NCI-H128 (cell line): ENCODE data around the gene EXOC3.

ENCODE experiments used
- DNase-seq: peaks from one replicate; lab custom pipeline; 2025; ENCODE audit not compliant: unreplicated experiment; lab: John Stamatoyannopoulos, UW

The EXOC3 gene

DNA sequence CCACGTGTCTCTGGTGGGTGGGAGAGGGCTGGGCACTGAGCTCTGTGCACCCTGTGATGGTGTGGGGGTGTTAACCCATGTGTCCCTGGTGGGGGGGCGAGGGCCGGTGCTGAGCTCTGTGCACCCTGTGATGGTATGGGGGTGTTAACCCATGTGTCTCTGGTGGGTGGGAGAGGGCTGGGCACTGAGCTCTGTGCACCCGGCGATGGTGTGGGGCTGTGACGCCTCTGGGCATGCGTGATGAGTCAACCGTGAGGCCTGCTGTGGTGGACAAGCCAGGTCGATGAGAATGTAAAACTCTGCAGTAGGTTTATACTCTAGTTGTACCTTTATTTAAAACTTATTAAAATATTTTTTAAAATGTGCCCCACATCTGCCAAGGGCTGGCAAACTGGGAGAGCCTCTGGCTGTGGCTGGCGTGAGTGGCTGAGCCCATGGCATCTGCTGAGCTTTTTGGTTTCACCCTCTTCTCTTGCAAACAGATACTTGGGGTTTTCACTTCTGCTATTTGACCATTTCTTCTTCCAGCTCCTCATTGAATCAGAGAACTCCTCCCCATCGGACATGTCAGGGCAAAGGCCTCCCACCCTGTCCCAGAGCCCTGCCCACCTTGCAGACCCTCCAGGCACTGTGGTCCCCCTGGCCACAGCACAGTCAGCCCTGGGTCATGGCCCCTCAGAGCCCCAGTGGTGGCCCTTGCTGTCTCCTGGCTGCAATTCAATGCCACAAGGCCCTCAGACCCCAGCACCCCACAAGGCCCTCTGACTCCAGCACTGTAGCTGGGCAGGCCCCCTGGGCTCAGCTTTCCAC lies 18.5 kb upstream of the EXOC3 start:
- no peak for DNase-seq

DNA sequence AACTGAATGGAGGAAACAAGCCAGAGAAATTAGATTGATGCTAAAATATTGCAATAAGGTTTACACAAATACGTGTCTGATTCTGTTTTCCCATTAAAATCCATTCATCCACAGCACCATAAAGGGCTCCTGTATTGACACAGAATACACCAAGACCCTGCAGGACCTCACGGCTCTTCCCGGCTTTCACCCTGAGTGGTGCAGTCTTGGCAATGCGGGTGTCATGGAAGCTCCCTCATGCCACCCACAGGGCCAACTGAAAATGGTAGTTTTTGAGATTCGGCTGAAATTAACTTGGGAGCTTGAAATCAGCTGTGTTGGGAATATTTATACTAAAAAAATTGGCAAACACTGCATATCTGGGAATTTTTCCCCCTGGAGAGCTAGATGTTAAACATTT lies 17.3 kb upstream of the EXOC3 start:
- DNase-seq, result no peak

GRCh38 chr5:426392-426976 lies 16.5 kb upstream of the EXOC3 start:
- no peak for DNase-seq

- no peak for DNase-seq
Measured at GRCh38 chr5:427415-428087, 15.4 kb upstream of the EXOC3 start.

- no peak for DNase-seq
Measured at GRCh38 chr5:428219-428618, 14.8 kb upstream of the EXOC3 start.

DNA sequence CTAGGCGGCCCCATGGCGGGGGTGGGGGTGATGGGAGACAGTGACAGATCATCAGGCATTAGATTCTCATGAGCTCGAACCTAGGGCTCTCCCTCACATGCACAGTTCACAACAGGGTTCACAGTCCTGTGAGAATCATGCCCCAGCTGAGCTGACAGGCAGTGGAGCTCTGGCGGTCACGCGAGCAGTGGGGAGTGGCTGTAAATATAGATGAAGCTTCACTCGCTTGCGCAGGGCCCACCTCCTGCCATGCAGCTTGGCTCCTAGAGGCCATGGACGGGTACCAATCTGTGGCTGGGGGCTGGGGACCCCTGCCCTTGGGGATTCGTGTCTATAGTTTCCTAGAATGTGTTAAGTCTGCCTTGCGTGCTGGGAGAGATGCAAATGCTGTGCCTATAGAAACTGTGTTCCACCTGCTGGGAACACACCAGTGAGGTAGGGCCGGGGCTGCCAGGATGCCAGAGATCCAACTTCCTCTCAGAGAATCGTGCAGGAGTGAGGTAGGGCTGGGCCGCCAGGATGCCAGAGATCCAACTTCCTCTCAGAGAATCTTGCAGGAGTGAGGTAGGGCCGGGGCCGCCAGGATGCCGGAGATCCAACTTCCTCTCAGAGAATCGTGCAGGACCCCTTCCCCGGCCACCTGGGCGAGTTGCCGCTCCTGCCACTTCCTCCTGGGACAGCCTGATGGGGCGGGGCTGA lies 14.1 kb upstream of the EXOC3 start:
- no peak for DNase-seq

DNA sequence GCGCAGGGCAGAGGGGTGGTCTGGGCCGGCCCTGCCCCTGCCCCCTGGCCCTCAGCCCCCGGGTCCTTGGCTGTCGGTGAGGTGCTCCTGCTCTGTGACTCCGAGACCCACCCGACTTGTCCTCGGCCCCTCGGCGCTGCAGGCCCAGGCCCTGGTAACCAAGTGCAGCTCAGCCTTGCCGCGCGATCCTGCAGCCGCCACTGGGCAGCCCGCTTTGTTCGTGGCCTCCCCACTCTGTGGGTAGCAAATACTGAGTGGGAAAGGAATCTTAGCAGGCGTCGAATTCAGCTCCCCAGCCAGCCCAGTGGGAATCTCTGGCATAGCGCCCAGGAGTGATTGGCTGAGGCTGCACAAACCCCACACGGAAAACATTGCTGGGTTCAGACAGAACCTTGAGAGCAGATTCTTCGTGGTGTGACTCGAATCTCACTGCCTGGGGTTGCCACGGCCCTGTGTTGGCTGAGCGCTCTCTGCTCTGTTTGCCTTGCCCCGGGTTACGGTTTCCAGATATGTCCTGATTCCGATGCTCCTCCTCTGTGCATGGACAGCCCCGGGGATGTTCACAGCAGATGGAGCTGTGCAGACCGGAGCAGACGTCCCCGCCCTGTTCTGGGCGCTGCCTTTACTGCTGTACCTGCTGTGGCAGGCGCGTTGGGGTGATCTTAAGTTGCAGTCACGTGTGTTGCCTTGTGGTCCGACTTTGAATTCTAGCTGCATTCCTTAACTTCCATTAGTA lies 13.4 kb upstream of the EXOC3 start:
- no peak for DNase-seq

DNA sequence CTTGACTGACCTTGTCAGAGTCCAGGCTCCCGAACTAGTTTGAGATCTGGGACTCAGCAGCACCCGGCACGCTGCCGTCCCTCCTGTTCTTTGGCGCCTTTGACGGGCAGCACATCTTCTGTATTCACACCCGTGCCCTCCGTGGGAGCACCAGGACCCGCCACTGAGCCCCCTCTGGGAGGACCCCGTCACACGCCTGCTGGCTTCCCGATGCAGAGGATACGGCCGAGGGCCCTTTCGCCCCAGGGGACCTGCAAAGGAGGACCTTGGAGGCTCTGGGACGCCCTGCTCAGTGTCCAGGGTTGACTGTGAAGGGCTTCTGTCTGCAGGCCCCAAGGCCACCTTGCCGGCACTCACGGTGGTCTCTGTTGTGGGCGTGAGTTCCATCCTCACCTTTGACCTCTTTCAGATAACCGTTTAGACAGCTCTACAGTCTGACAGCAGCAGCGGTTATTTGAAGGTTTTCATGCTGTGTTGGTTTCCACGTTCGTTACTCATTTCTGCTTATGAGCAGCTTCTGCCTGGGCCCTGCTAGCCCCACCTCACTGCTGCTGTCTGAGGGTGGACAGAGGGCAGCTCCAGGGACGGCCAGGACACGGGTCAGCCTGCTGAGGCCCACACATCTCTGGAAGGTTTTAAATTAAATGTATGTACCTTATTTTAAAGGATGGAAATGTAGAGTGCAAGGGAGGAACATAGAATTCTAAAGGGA lies 12.6 kb upstream of the EXOC3 start:
- DNase-seq, result no peak

DNA sequence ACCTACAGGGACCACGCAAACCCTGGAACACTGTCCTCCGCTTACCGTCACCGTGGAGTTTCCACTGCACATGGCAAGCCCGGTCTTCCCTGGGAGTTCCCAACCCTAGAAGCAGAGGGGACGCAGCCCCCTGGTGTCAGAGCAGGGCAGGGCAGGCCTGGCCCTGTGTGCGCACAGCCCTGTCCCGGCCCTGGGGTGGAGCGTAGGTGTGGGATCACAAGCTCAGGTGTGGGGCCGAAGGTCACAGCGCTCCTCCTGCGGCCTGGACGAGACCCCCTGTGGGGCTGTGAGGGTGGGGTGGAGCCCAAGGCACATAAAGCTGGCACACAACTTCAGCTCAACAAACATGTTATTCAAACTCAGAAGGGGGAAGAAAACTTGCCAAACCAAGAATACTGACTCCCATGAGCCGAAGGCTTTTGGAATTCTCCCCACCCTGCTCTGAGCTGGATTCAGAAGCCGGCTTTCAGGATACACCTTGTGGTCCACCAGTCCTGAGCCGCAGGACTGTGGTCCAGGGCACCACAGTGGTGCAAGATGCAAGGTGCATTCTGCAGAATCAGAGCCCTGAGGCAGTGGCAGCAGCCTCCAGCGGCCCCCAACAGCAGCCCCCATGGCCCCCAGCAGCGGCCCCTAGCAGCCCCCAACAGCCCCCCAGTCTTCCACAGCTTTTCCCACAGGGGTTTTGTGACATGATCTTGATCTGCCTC lies 11.8 kb upstream of the EXOC3 start:
- DNase-seq, result peak; percentile 14

DNA sequence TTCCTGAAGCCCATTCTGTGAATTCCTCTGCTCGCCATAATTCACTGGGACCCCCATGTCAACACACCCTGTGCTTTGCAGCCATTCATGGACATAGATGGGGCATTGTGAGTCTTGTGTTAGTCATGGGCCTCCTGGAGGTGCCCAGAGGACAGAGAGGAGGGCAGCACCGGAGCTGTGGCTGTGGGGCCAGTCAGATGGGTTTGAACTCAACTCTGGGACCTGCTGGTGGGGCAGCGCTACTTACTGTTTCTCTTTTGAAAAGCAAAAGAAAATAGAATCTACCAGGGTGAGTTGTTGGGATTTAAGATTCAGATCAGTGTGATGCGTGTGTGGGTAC lies 11.3 kb upstream of the EXOC3 start:
- no peak for DNase-seq

GRCh38 chr5:432201-432927 lies 10.6 kb upstream of the EXOC3 start:
- DNase-seq, result no peak

DNA sequence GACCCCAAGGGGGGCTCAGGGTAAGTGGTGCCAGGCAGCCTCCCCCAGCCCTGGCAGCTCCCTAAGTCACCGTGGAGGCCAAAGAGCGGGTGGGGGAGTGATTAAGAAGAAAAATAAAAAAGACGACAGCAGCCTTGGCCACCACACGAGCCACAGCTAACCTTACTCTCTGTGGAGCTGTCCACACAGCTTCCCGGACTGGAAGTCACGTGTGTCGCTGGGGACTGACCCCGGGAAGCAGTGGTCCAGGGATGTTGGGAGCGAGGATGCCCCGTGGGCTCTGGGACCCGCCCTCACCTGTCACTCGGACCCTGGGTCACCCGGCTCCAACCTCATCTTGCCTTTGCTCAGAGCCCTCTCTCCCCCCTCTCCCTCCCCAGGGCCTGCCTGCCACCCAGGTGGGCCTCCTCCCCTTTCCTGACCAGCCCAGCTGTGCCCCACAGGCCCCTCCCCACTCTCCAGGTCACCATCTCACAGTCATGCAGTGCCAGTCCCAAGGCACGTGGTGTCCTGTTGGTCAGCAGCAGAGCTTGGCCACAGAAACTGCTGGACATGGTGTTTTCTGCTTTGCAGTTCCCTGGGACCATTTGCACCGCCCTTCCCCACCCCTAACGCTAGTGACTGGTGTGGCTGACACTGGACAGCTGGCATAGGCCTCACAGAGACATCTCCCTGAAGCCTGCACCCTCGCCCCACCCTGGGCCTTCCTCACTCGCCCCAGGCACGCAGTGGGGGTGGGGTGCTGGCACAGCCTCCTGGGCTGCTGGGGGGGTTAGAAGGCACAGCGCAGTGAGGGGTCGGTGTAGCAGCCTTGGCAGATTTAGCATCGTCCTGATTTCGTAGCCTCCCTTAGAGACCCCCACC lies 9.8 kb upstream of the EXOC3 start:
- no peak for DNase-seq

GRCh38 chr5:433836-434235 lies 9.1 kb upstream of the EXOC3 start:
- DNase-seq, result no peak

- DNase-seq, result no peak
Measured at GRCh38 chr5:434443-435146, 8.4 kb upstream of the EXOC3 start.

- DNase-seq, result no peak
Measured at GRCh38 chr5:435156-435790, 7.7 kb upstream of the EXOC3 start.

GRCh38 chr5:435961-436640 lies 6.9 kb upstream of the EXOC3 start:
- DNase-seq, result peak; percentile 23

- DNase-seq, result no peak
Measured at GRCh38 chr5:436641-436975, 6.4 kb upstream of the EXOC3 start.
